Right forelimb (tissue), 1 donor: ENCODE results near the gene CHAMP1.
"Not testable (repeated sequence)": the region's sequence is repeated elsewhere in the genome, so short reads cannot be mapped to it uniquely, and the experiment has no call there.

ENCODE experiments used
- DNase-seq: peaks from one replicate; pipeline ENCODE4 v3.0.0-alpha.2; 2018

The CHAMP1 gene

GRCh38 chr13:114338959-114339358 is 24.7 kb downstream of the CHAMP1 start:
- no peak for DNase-seq

- DNase-seq, result no peak
Measured at GRCh38 chr13:114339857-114340534, 25.7 kb downstream of the CHAMP1 start.

- DNase-seq, result no peak
Measured at GRCh38 chr13:114341003-114341777, 26.9 kb downstream of the CHAMP1 start.

GRCh38 chr13:114347256-114347655 is 33.0 kb downstream of the CHAMP1 start:
- DNase-seq, result not testable (repeated sequence)

GRCh38 chr13:114352763-114353162 is 38.5 kb downstream of the CHAMP1 start:
- not testable (repeated sequence) for DNase-seq

GRCh38 chr13:114353382-114353781 is 39.1 kb downstream of the CHAMP1 start:
- not testable (repeated sequence) for DNase-seq
